Uterus (tissue), 4 donors: Measurements from ENCODE around the gene MAP1B. TPM values are rescaled to one million over a fixed set of nuclear protein-coding genes. Genes with fewer than 3 reads are reported as not detected.

Experiments
- DNase-seq, 2 donors: peaks; one replicate each; pipeline ENCODE4 v3.0.0-alpha.2; 2019 to 2020
- H3K27ac ChIP-seq, 2 donors: fragments of 200-600 bp; sonication (generic); 1 replicate in 1 of 2; 2 replicates in 1 of 2; pipeline ENCODE4 v1.5.1; 2016 to 2018
- H3K27me3 ChIP-seq, 2 donors: fragments of 200-600 bp; sonication (generic); one replicate each; pipeline ENCODE4 v1.5.1; 2018 to 2019; ENCODE audit warnings: control low read depth in 1 of 2
- H3K36me3 ChIP-seq, 2 donors: fragments of 200-600 bp; sonication (generic); one replicate each; pipeline ENCODE4 v1.5.1; 2019; ENCODE audit warnings: control low read depth in 1 of 2
- H3K4me1 ChIP-seq, 2 donors: fragments of 200-600 bp; sonication (generic); one replicate each; pipeline ENCODE4 v1.5.1; 2018 to 2019; ENCODE audit warnings: control low read depth in 1 of 2
- H3K4me3 ChIP-seq, 2 donors: fragments of 200-600 bp; sonication (generic); 1 replicate in 1 of 2; 2 replicates in 1 of 2; pipeline ENCODE4 v1.5.1; 2018 to 2019; ENCODE audit warnings: mild to moderate bottlenecking in 1 of 2
- H3K9me3 ChIP-seq, 2 donors: fragments of 200-600 bp; sonication (generic); one replicate each; pipeline ENCODE4 v1.5.1; 2019; ENCODE audit warnings: control low read depth in 1 of 2
- POLR2A ChIP-seq, 2 donors: fragments of 450-650 bp; IDR thresholded peaks; one replicate each; pipeline ENCODE4 v1.6.1; 2016; ENCODE audit warnings: antibody characterized with exemption in 2 of 2, mild to moderate bottlenecking in 1 of 2, moderate library complexity in 1 of 2
- intact Hi-C: fragments of 100-400 bp; cut with DNase I; formaldehyde crosslinking; loops from one replicate; pipeline ENCODE4 v1.15.1; 2023; ENCODE audit warnings: low total_unique reads
- total RNA-seq, 4 donors: library from RNA; depleted of rRNA in 3 of 4; stranded (reverse); fragments of >200 nt in 3 of 4; gene quantifications; one replicate each; pipeline versions ENCODE4 v1.1.0 to v1.2.4, GENCODE V29; 2014 to 2023
- TF ChIP-seq, protein P1 (sequence below), 4 experiments: fragments of 200-600 bp in 2 of 4; fragments of 450-650 bp in 2 of 4; sonication (generic) in 2 of 4; IDR thresholded peaks; one replicate each; pipeline ENCODE4 v1.5.1; 2016 to 2019; ENCODE audit warnings: antibody characterized with exemption in 4 of 4, mild to moderate bottlenecking in 2 of 4, moderate library complexity in 1 of 4
- donor health status: DM: yes; HTN: yes; CAD: no.

Gene MAP1B
- total RNA-seq, 4 donors from 2014 or later, result 92.0 to 212 (median 132) TPM

GRCh38 chr5:72159501-72159911 lies 52.2 kb downstream of the MAP1B start:
- Histone ChIP-seq H3K4me3 (no peak overlapping the region), H3K27me3 (no peaks in the 10 kb centered on the region), H3K9me3 (no peaks in the 10 kb centered on the region), H3K27ac (peak overlapping the region in 1 of 2 donors; percentile 67), H3K4me1 (peaks cover 6 to 8% of the 10 kb centered on the region in 2 donors), H3K36me3 (no peaks in the 10 kb centered on the region)
- TF ChIP-seq, protein P1, sequence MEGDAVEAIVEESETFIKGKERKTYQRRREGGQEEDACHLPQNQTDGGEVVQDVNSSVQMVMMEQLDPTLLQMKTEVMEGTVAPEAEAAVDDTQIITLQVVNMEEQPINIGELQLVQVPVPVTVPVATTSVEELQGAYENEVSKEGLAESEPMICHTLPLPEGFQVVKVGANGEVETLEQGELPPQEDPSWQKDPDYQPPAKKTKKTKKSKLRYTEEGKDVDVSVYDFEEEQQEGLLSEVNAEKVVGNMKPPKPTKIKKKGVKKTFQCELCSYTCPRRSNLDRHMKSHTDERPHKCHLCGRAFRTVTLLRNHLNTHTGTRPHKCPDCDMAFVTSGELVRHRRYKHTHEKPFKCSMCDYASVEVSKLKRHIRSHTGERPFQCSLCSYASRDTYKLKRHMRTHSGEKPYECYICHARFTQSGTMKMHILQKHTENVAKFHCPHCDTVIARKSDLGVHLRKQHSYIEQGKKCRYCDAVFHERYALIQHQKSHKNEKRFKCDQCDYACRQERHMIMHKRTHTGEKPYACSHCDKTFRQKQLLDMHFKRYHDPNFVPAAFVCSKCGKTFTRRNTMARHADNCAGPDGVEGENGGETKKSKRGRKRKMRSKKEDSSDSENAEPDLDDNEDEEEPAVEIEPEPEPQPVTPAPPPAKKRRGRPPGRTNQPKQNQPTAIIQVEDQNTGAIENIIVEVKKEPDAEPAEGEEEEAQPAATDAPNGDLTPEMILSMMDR (IDR thresholded peaks at IDR 0.05), result no peak
- TF ChIP-seq POLR2A (IDR thresholded peaks at IDR 0.05), result no peak
- DNase-seq, result no peak
- intact Hi-C loops, result no loop called here

DNA sequence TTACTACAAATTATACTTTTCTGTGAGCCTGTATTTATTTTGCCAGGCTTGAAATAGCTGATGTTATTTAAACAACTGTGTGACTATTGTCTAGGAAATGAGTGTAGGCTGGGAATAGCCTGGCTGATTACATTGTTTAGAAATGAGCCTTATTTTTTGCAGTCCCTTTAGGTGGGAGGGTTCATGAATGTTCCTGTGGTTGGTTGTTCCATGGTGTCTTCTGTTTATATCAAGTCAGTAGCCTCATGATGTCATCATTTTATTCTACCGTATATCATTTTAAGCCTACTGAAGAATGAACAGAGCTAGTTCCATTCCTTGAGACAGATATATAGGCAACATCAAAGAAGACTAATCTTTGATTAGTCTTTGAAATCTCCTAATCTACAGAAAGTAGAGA lies 53.1 kb downstream of the MAP1B start:
- Histone ChIP-seq H3K27me3 (no peaks in the 10 kb centered on the region), H3K4me1 (peaks cover 6 to 8% of the 10 kb centered on the region in 2 donors), H3K9me3 (no peaks in the 10 kb centered on the region), H3K36me3 (no peaks in the 10 kb centered on the region), H3K4me3 (no peak overlapping the region), H3K27ac (peak overlapping the region in 1 of 2 donors; percentile 67)
- intact Hi-C loops, result no loop called here
- DNase-seq, result no peak
- TF ChIP-seq POLR2A (IDR thresholded peaks at IDR 0.05), result no peak
- TF ChIP-seq, protein P1 (IDR thresholded peaks at IDR 0.05), result no peak

GRCh38 chr5:72160959-72161358 lies 53.7 kb downstream of the MAP1B start:
- H3K9me3 ChIP-seq, result no peaks in the 10 kb centered on the region
- peaks cover 6 to 8% of the 10 kb centered on the region in 2 donors for H3K4me1 ChIP-seq
- H3K27ac ChIP-seq, result peak overlapping the region in 1 of 2 donors; percentile 67
- H3K4me3 ChIP-seq, result no peak overlapping the region
- DNase-seq, result no peak
- TF ChIP-seq, protein P1 (IDR thresholded peaks at IDR 0.05), result no peak
- TF ChIP-seq POLR2A (IDR thresholded peaks at IDR 0.05), result no peak
- no peaks in the 10 kb centered on the region for H3K27me3 ChIP-seq
- intact Hi-C loops, result no loop called here
- no peaks in the 10 kb centered on the region for H3K36me3 ChIP-seq

GRCh38 chr5:72161951-72162350 lies 54.7 kb downstream of the MAP1B start:
- Histone ChIP-seq H3K4me1 (peaks cover 9% of the 10 kb centered on the region in 2 donors), H3K27me3 (no peaks in the 10 kb centered on the region), H3K27ac (no peak overlapping the region), H3K36me3 (no peaks in the 10 kb centered on the region), H3K4me3 (no peak overlapping the region), H3K9me3 (no peaks in the 10 kb centered on the region)
- DNase-seq, result no peak
- intact Hi-C loops, result no loop called here
- TF ChIP-seq POLR2A (IDR thresholded peaks at IDR 0.05), result no peak
- TF ChIP-seq, protein P1 (IDR thresholded peaks at IDR 0.05), result no peak

GRCh38 chr5:72163349-72163983 lies 56.2 kb downstream of the MAP1B start:
- DNase-seq, result no peak
- Histone ChIP-seq H3K4me1 (peaks cover 10 to 17% of the 10 kb centered on the region in 2 donors), H3K9me3 (no peaks in the 10 kb centered on the region), H3K36me3 (no peaks in the 10 kb centered on the region), H3K27ac (no peak overlapping the region), H3K27me3 (no peaks in the 10 kb centered on the region), H3K4me3 (no peak overlapping the region)
- no peak for TF ChIP-seq POLR2A (IDR thresholded peaks at IDR 0.05)
- TF ChIP-seq, protein P1 (IDR thresholded peaks at IDR 0.05), result no peak
- intact Hi-C loops, result no loop called here
